ENCODE data around the gene KRTAP9-8.
"Not testable (repeated sequence)": the region's sequence is repeated elsewhere in the genome, so short reads cannot be mapped to it uniquely, and the experiment has no call there.

KRTAP9-8 gene

DNA sequence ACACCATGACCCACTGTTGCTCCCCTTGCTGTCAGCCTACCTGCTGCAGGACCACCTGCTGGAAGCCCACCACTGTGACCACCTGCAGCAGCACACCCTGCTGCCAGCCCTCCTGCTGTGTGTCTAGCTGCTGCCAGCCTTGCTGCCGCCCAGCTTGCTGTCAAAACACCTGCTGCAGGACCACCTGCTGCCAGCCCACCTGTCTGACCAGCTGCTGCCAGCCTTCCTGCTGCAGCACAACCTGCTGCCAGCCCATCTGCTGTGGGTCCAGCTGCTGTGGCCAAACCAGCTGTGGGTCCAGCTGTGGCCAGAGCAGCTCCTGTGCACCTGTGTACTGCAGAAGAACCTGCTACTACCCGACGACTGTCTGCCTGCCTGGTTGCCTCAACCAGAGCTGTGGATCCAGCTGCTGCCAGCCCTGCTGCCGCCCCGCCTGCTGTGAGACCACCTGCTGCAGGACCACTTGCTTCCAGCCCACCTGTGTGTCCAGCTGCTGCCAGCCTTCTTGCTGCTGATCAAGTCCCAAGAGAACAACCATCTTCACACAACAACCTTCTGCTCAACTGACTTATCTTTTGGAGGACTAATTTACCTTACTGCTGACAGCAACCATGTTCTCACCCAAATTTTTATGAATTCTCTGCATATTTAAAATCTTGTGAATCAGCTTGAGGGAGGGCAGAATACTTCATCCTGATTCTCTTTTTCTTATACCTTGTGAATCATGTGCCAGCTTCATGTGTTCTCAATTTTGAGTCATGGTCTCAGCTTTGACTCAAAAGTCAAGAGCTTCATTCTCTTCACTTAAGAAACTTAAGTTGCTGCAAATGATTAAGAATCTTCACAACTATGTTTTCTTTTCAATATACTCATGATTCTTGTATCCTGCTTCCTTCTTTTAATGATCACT, 17.8 kb downstream of the KRTAP9-8 start, which contains the start of gene KRTAP9-9:
TSS of gene KRTAP9-9 (plus strand) at position 4 of the 910 bp plus-strand sequence.
- DNase-seq (ENCODE audit: low spot score), result not testable (repeated sequence)

DNA sequence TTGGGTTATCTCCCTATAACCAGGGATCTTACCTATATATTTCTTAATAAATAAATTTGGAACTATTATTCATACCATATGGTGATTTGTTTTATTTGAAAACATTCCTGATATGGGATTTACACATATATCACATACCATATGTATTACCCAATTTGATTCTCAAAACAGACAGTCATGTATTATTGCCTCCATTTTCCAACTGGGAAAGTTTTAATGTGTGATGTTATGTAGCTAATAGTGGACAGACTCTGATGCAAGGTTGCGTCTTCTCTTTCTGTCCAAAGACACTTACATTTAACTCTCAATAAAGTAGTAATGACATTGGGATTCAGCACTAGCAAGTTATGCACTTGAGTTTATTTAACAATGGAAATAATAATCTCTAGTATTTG, 18.5 kb downstream of the KRTAP9-8 start:
- DNase-seq (ENCODE audit: low spot score), result no peak

GRCh38 chr17:41258406-41258805, 20.6 kb downstream of the KRTAP9-8 start:
- DNase-seq (ENCODE audit: low spot score), result no peak

GRCh38 chr17:41263212-41263611, 25.4 kb downstream of the KRTAP9-8 start:
- no peak for DNase-seq (ENCODE audit: low spot score)

DNA sequence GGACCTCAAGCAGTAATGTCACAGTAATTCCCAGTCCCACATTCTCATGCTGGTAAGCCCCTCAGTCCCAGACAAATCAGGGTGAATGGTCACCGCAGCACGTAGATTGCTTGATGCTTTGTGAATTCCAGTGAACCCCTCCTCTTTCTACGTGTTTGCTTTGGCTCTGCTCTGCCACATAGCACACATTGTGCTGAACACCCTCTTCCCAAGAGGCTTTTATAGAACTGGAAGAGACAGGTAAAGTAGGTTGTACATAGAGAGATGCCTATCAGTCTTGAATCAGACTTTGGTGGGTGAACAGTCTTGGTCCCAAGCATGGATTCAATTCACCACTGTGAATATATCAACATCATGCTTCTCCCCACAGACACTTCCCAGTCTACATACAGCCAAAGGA, 26.8 kb downstream of the KRTAP9-8 start:
- no peak for DNase-seq (ENCODE audit: low spot score)

DNA sequence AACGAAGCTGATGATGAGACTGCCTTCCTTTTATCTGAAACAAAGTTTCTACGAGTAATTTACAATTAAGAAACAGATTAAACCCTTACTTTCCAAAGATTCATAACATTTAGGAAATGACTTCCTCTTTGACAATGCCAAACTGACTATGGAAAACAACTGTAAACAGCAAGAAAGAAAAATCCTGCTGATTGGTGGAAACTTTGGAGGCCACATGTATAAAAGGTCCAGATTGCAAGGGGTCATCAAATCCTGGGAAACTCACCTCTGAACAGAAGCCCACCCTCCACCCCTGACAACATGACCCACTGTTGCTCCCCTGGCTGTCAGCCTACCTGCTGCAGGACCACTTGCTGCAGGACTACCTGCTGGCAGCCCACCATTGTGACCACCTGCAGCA, 27.3 kb downstream of the KRTAP9-8 start, which contains the start of gene KRTAP9-6:
TSS of gene KRTAP9-6 (plus strand) at position 301 of the 400 bp plus-strand sequence. CDS start at position 301, 0 bp downstream.
- no peak for DNase-seq (ENCODE audit: low spot score)

- DNase-seq (ENCODE audit: low spot score), result no peak
These were observed 29.9 kb downstream of the KRTAP9-8 start for GRCh38 chr17:41267711-41268110.

- not testable (repeated sequence) for DNase-seq (ENCODE audit: low spot score)
These were observed 33.5 kb downstream of the KRTAP9-8 start for GRCh38 chr17:41271323-41271722.

DNA sequence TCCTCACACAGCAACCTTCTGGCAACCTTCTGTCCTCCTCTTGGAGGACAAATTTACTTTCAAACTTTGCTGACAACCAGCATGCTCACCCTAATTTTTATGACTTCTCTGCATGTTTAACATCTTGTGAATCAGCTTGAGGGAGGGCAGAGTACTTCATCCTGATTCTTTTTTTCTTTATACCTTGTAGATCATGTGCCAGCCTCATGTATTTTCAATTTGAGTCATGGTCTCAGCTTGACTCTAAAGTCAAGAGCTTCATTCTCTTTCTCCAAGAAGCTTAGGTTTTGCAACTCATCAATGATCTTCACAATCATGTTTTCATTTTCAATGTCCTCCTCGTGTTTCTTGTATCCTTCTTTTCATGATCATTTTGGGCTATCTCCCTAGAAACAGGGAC, 34.1 kb downstream of the KRTAP9-8 start:
- DNase-seq (ENCODE audit: low spot score), result no peak

DNA sequence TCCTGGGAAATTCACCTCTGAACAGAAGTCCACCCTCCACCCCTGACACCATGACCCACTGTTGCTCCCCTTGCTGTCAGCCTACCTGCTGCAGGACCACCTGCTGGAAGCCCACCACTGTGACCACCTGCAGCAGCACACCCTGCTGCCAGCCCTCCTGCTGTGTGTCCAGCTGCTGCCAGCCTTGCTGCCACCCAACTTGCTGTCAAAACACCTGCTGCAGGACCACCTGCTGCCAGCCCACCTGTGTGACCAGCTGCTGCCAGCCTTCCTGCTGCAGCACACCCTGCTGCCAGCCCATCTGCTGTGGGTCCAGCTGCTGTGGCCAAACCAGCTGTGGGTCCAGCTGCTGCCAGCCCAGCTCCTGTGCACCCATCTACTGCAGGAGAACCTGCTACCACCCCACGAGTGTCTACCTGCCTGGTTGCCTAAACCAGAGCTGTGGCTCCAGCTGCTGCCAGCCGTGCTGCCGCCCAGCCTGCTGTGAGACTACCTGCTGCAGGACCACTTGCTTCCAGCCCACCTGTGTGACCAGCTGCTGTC, 37.9 kb downstream of the KRTAP9-8 start, which contains the start of gene KRTAP9-7:
TSS of gene KRTAP9-7 (plus strand) at position 51 of the 543 bp plus-strand sequence. CDS start at position 51, 0 bp downstream.
- DNase-seq (ENCODE audit: low spot score), result not testable (repeated sequence)

DNA sequence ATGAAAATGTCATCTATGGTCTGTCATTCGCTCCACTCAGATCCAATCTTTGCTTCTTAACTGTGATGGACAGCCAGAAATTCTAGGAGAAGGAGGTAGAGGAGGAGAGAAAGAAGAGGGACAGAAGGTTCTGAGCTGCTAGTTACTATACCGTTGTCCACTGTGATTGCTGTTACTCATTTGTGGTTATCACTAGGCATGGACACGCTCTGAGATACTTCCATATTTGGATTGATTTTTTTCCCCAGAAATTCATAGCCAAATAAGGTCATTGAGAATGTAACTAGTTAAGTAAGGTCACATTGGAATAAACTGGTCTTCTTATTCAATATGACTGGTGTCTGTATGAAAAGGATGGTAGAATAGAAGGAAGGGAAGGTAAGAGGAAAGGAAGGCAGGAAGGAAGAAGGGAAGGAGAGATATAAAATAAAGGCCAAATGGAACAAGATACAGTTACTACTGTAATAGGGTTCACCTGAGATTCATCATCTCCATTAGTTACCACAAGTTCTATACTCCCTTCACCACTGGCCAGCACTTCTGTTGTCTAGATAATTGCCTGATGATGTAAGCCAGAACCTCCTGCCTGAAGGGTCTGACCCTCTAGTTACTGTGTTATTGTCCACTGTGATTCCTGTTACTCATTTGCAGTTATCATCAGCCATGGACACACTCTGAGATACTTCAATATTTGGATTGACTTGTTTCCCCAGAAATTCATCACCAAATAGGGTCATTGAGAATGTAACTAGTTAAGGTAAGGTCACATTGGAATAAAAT, 40.6 kb downstream of the KRTAP9-8 start:
- DNase-seq (ENCODE audit: low spot score), result no peak

DNA sequence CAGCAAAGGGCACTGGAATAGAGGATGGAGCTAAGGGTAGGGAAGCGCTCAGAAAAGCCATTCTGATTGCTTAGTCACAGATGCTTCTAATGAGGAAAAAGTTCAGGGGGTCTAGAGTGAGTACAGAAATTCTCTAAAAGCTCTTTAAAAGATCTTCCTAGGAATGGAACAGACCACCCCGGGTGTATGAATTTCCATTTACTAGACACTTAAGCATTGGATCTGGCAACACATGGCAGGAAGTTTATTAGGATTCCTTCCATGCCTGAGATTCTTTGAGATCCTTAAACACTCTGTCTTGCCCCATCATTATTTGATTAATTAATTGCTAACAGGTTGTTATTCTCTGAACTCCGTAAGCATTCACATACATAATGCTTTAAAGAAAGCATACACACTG, 46.2 kb downstream of the KRTAP9-8 start:
- DNase-seq (ENCODE audit: low spot score), result no peak

DNA sequence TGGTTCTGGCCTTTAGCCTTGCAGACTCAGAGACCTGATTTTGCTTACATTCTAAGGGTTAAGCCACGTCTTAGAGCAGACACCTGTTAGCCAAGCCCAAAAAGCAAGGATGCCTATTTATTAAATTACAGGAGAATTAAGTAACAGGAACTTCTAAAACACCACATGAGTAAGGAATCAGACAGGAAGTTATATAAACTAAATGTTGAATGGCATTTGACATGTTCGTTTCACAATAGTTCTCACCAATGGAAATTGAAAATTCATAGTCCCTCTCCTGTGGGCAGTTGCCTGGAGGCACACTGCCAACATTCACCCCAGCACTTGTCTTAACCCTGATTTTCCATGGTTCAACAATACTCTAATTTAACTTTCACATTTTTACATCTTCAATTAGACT, 46.7 kb downstream of the KRTAP9-8 start:
- DNase-seq (ENCODE audit: low spot score), result no peak

GRCh38 chr17:41287050-41287449, 49.3 kb downstream of the KRTAP9-8 start:
- no peak for DNase-seq (ENCODE audit: low spot score)

Measured in iPS-NIHi11 (cell line).